ENCODE measurements around the gene NAT8L. TPM values are rescaled to one million over a fixed set of nuclear protein-coding genes. Genes with fewer than 3 reads are reported as not detected.

Gene NAT8L
- polyA plus RNA-seq, 3 donors: 0.01 TPM; not detected in 2

- H3K9me3 Mint-ChIP-seq: peaks cover 4 to 12% (median 7%) of the 10 kb centered on the region in 7 donors
- H3K4me1 ChIP-seq (ENCODE audit: control insufficient read depth in 1 of 2, insufficient read depth in 2 of 2, low read length in 2 of 2): peaks cover 14 to 19% of the 10 kb centered on the region in 2 donors
- peaks cover 0 to 3% of the 10 kb centered on the region in 2 donors for H3K36me3 ChIP-seq (replicated peaks in 1 of 2; ENCODE audit: control insufficient read depth in 1 of 2, insufficient read depth in 2 of 2, low read length in 2 of 2)
- H3K9me3 ChIP-seq (replicated peaks in 1 of 2; ENCODE audit: control insufficient read depth in 1 of 2, insufficient read depth in 1 of 2, low read length in 2 of 2): peaks cover 5 to 7% of the 10 kb centered on the region in 2 donors
- H2AFZ ChIP-seq (ENCODE audit: insufficient read depth, low read depth, low read length, poor library complexity, severe bottlenecking): no peak overlapping the region
- H3K27ac Mint-ChIP-seq: peak overlapping the region in 1 of 7 donors; percentile 68
- TF ChIP-seq CTCF (IDR thresholded peaks at IDR 0.05): no peak
- H3K27me3 ChIP-seq (ENCODE audit: control insufficient read depth in 2 of 2, insufficient read depth in 2 of 2, low read length in 2 of 2): peaks cover 17 to 61% of the 10 kb centered on the region in 2 donors
- intact Hi-C loops (cut with micrococcal nuclease): loop anchor here in 1 of 2 donors (5.0 kb wide), 1 partner anchor 36 kb away; the partner anchor contains the start of gene NELFA
- peak overlapping the region; percentile 68 to 80 for H3K4me3 Mint-ChIP-seq
- peak overlapping the region; percentile 93 for H3K4me2 ChIP-seq (replicated peaks; ENCODE audit: extremely low read depth, low read length, poor library complexity, severe bottlenecking)
- H3K79me2 ChIP-seq (ENCODE audit: insufficient read depth, low read length): no peaks in the 10 kb centered on the region
- peaks cover 16% of the 10 kb centered on the region for H4K20me1 ChIP-seq (ENCODE audit: insufficient read depth, low read length)
- peaks cover 6% of the 10 kb centered on the region for H3K4me1 Mint-ChIP-seq
- no peak overlapping the region for H3K9ac ChIP-seq (ENCODE audit: insufficient read depth, low read length, poor library complexity, severe bottlenecking)
- H3K4me3 ChIP-seq (replicated peaks in 1 of 3; ENCODE audit: low read depth in 2 of 3, low read length in 3 of 3): peak overlapping the region in 1 of 3 experiments; percentile 79
- no peak overlapping the region for H3K27ac ChIP-seq (ENCODE audit: low read depth in 1 of 2, low read length in 2 of 2)
- peaks cover 36 to 78% (median 55%) of the 10 kb centered on the region in 3 donors for H3K27me3 Mint-ChIP-seq (ENCODE audit: low read depth in 3 of 3)
- no peak for DNase-seq
- H3K36me3 Mint-ChIP-seq: peaks cover 2 to 10% of the 10 kb centered on the region in 2 donors
- 86% methylated on average over 7 of the region's 8 CpGs for WGBS (ENCODE audit: insufficient coverage)
These were observed 16.2 kb upstream of the NAT8L start for GRCh38 chr4:2042947-2043395.

- H3K4me2 ChIP-seq (replicated peaks; ENCODE audit: extremely low read depth, low read length, poor library complexity, severe bottlenecking): no peak overlapping the region
- H3K4me1 ChIP-seq (ENCODE audit: control insufficient read depth in 1 of 2, insufficient read depth in 2 of 2, low read length in 2 of 2): peaks cover 14 to 19% of the 10 kb centered on the region in 2 donors
- Mint-ChIP-seq H3K36me3 (peaks cover 2 to 10% of the 10 kb centered on the region in 2 donors), H3K4me1 (peaks cover 6% of the 10 kb centered on the region), H3K27me3 (ENCODE audit: low read depth in 3 of 3) (peaks cover 39 to 76% (median 56%) of the 10 kb centered on the region in 3 donors), H3K4me3 (no peak overlapping the region), H3K9me3 (peaks cover 4 to 9% (median 7%) of the 10 kb centered on the region in 7 donors), H3K27ac (no peak overlapping the region)
- WGBS (ENCODE audit: insufficient coverage): 97% methylated on average over 17 of the region's 18 CpGs
- no peak overlapping the region for H3K9ac ChIP-seq (ENCODE audit: insufficient read depth, low read length, poor library complexity, severe bottlenecking)
- no peak overlapping the region for H3K27ac ChIP-seq (ENCODE audit: low read depth in 1 of 2, low read length in 2 of 2)
- H4K20me1 ChIP-seq (ENCODE audit: insufficient read depth, low read length): peaks cover 16% of the 10 kb centered on the region
- intact Hi-C loops (cut with micrococcal nuclease): loop anchor here in 1 of 2 donors (5.0 kb wide), 1 partner anchor 36 kb away; the partner anchor contains the start of gene NELFA
- DNase-seq: no peak
- H3K4me3 ChIP-seq (replicated peaks in 1 of 3; ENCODE audit: low read depth in 2 of 3, low read length in 3 of 3): no peak overlapping the region
- no peak for TF ChIP-seq CTCF (IDR thresholded peaks at IDR 0.05)
- H3K27me3 ChIP-seq (ENCODE audit: control insufficient read depth in 2 of 2, insufficient read depth in 2 of 2, low read length in 2 of 2): peaks cover 14 to 60% of the 10 kb centered on the region in 2 donors
- peaks cover 0 to 3% of the 10 kb centered on the region in 2 donors for H3K36me3 ChIP-seq (replicated peaks in 1 of 2; ENCODE audit: control insufficient read depth in 1 of 2, insufficient read depth in 2 of 2, low read length in 2 of 2)
- no peaks in the 10 kb centered on the region for H3K79me2 ChIP-seq (ENCODE audit: insufficient read depth, low read length)
- H2AFZ ChIP-seq (ENCODE audit: insufficient read depth, low read depth, low read length, poor library complexity, severe bottlenecking): no peak overlapping the region
- H3K9me3 ChIP-seq (replicated peaks in 1 of 2; ENCODE audit: control insufficient read depth in 1 of 2, insufficient read depth in 1 of 2, low read length in 2 of 2): peaks cover 5 to 7% of the 10 kb centered on the region in 2 donors
These were observed 15.6 kb upstream of the NAT8L start for GRCh38 chr4:2043396-2044118.
